ENCODE measurements around the gene AGXT.

AGXT gene

DNA sequence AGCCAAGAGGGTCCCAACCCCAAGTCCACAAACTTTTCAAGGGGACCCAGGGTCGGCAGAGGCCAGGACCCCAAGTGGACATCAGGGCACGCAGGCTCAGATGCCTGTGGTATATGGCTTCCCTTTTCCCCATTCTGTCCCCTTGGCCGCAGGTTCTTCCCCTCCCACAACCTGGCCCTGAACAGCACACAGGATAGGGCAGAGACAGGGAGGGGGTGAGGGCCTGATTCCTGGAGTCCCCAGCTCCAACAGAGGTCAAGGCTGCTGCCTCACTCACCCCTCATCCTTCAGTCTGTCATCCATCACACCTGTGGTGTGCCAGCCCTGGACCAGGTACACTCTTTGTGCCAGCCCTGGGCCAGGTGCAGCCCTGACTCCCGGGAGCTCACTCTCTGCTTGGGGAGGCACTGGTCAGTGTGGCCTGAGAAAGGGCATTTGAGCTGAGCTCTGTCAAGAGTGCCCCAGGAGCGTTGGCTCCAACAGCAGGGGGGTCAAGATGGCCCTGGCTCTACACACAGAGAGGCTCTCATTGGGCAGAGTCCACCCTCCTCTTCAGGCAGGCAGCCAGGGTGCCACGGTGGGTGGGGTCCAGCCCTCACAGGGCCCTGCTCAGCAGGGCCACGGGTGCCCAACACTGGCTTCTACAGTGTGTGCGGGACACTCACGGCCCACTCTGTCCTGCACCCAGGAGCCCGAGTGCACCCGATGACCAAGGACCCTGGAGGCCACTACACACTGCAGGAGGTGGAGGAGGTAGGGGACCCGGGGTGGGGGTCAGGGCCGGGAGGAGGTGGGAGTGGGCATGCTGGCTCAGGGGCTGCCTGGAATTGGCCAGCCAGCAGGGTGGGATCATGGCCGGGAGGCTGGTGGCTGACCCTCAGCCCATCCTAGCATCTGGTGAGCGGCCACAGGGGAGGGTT lies 1.6 kb downstream of the AGXT start:
- no peak for DNase-seq

DNA sequence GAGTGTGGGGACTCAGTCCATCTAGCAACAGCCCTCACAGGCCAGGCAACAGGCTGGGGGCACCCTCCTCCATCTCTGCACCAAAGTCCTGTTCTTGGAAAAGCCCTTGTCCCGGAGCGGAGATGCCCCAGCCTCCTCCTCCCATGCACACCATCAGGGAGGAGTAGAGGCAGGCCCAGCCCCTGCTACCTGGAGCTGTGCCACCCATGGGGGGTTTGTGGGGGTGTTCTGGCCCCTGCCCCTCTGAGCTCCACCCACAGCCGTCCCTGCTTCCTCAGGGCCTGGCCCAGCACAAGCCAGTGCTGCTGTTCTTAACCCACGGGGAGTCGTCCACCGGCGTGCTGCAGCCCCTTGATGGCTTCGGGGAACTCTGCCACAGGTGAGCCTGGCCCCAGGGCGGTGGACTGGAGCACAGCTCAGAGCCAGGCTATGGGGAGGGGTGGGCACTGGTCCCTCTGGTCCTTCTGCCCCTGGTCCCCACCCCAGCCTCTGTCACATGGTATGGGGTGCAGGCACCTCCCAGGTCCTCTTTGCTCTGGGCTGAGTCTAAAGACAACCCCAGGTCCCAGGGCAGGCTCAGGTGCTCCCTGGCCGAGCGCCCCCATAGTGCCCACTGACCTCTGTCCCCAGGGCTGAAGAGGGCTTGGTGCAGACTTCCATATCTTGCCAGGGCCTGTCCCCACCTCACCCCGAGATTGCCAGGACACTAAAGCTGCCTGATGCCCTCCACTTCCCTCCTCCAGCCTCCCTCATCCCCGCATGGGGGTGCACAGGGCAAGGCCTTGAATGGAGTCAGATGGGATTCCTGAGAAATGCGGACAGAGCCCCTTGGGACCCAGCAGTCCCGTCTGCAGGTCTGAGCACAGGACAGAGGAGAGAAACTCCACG lies 2.7 kb downstream of the AGXT start:
- DNase-seq, result no peak

DNA sequence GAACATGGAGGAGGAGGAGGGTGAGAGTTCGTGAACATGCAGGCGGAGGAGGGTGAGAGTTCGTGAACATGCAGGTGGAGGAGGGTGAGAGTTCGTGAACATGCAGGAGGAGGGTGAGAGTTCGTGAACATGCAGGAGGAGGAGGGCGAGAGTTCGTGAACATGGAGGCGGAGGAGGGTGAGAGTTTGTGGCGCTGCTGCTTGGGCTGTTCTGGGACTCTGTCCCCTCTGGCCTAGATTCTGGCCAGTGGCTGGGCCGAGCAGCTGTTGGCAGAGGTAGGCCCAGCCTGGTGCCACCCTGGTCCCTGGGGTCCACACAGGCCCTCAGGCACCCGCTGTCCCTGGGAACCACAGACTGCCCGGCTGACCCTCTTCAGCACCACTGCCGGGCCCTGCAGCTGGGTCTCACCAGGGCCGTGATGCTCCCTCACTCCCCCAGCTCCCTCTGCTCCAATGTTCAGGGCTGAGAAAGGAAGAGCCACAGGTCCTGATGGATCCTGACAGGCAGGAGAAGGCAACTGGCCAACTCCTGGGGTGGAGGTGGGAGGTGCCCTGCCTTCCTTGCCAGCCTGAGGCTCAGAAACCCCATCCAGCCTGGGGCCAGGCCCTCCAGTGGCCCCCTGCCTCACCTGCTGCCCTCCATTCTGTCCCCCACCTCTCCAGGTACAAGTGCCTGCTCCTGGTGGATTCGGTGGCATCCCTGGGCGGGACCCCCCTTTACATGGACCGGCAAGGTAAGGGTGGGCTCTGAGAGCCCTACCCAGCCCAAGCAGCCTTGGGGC lies 3.9 kb downstream of the AGXT start:
- no peak for DNase-seq

DNA sequence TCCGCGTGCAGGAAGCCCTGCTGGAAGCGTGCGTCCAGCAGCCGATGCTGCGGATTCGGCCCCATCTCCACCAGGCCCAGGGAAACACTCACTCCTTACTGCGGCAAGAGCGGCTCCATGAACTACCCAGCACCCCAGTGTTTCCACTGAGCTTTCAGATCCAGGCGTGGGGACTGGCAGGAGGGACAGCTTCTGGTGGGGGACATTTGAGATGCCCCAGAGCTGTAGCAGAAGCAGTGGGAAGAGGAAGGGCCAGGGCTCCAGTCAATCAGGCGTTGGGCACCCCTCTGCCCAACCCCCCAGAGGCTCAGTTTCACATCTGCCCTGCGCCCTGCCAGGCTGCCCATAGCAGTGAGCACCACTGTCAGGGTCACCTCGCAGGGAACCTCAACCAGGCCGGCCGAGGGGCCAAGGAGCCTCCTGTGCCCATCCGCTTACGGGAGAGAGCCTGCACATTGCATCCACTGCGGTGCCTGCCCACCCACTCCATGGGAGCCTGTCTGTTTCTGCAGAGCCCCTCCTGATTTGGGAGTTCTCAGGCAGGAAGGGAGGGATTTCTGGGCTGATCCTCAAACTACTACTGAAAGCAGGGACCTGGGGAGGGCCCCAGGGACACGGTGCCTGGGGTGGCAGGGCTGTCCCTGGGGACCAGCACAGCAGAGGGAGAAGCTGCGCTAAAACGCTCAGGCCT lies 4.6 kb downstream of the AGXT start:
- no peak for DNase-seq

DNA sequence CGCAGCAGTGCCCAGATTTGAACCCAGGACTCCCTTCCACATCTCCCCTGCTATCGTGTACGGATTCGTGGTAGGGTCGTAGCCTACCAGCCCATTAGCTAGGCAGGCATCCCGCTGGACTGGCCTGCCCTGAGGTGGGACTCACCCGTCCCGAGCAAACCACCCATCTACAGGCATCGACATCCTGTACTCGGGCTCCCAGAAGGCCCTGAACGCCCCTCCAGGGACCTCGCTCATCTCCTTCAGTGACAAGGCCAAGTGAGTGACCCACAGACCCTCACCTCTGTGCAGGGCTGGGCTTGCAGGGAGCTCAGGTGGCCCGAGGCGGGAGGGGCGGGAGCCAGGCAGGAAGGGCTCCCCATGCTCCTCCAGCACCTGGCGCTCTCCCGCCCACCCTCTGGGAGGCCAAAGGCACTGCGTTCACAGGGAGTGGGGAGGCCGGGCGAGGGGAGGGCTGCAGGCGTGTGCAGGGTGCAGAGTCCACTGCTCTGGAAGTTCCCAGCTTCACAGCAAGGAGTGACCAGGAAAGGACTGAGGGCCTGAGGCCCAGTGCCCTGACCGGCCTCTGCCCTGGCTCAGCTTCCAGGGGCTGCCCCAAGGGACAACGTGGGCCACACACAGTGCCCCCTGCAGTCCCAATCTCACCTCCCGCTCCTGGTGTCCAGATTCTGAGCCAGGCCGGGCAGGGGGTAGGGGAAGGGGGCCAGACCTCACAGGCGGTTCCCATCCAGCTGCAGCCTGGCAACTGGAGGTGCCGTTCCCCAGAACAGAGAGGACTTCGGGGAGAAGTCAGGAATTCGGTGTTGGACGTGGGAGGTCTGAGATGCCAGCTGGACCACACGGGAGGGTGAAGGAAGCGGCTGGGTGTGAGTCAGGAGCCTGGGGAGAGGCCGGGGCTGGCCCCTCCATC lies 5.4 kb downstream of the AGXT start:
- no peak for DNase-seq

DNA sequence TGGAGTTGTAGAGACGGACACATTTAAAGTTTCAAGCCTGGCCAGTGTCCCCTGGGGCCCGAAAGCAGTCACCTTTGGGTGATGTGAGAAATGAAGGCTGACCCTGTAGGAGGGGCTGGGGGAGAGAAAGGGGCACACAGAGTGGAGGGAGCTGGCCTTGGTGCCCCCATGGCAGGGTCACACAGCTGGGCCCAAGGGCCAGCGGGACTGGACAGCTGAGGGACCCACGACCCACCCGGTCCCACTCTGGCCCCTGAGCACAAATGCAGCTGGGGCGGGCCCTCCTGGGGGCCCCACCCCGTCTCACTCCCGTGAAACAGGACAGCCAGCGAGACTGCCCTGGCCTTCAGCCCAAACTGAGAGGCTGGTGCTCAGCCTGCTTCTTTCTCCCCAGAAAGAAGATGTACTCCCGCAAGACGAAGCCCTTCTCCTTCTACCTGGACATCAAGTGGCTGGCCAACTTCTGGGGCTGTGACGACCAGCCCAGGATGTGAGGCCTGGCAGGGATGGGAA lies 6.1 kb downstream of the AGXT start:
- no peak for DNase-seq

DNA sequence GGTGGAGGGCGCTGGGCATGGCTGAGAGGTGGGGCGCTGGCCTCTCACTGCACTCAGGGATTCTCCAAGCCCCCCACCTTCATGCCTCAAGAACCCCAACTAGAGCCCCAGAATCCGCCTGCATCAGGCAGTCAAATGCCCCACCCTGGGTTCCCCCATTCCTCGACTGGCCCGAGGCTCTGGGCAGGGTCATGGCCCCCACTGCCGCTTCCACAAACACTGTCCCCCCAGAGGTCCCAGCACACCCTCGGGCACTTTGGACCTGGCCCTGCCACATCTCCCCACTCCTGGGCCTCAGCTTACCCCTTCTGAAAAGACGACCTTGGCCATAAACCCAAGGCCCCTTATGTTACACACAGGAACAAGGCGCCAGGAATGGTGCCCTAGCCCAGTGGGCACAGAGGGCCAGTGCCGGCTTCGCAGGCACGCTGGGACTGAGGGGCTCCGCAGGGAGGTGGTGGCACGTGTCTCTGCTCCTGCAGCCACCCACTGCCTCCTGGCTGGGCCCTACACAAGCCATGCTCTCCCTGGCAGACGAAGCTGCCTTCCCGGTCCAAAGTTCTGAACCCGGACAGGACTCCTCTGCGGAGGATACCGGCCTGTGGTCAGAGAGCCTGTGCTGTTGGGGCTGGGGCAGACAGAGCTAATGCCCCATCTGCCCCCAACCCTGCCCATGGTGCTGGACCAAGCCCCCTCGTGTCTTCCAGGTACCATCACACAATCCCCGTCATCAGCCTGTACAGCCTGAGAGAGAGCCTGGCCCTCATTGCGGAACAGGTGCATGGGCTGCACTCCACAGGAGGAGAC lies 6.8 kb downstream of the AGXT start:
- DNase-seq, result no peak

DNA sequence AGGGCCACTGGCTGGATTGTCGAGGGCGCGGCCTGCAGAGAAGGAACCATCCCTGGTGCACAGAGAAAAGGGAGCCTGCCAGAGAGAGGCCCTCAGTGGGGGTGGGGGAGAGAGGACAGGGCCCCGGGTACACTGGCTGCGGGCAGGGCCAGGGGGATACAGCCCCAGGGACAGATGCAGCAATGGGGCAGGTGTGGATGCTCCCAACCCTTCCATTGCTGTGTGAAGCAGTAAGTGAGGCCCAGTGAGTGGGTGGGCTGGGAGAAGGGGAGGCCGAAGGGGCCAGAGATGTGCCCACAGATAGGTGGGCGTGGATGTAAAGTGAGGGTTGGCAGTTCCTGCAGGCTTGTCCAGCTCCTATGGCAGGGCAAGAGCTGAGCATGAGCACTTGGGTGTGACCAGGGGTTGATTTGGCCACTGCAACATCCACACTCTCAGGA lies 7.4 kb downstream of the AGXT start:
- no peak for DNase-seq

DNA sequence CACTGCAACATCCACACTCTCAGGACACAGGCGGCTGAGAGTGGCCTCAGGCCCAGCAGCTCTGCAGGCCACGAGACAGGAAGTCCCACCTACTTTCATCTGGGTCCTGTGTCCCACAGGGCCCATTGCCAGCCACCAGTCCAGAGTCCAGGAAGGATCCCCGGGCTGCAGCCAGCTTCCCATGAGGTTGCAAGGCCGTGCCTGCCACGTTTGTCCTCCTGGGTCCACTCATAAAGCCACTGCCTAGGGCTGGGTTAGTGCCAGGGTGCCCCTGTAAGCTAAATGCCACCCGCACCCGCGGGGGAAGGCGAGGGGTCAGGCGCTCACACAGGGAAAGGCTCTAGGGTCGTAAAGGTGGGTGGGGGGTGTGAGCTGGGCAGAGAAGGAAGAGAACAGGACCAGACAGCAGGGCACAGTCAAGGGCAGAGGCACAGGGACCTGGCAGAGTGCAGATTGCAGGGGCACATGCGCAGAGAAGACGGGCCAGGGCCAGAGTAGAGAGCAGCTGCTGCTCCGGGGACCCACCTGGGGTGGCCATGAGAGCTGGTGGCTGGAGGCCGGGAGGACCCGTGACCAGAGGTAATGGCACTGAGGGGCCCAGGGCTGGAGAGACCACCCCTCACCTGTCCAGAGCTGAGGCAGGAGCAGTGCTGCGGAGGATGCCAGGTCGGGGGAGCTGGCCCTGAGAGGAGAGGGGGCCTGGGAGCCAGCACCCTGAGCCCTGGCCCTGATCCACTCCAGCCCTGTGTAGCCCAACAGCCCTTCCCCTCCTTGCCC lies 8.0 kb downstream of the AGXT start:
- DNase-seq, result no peak

DNA sequence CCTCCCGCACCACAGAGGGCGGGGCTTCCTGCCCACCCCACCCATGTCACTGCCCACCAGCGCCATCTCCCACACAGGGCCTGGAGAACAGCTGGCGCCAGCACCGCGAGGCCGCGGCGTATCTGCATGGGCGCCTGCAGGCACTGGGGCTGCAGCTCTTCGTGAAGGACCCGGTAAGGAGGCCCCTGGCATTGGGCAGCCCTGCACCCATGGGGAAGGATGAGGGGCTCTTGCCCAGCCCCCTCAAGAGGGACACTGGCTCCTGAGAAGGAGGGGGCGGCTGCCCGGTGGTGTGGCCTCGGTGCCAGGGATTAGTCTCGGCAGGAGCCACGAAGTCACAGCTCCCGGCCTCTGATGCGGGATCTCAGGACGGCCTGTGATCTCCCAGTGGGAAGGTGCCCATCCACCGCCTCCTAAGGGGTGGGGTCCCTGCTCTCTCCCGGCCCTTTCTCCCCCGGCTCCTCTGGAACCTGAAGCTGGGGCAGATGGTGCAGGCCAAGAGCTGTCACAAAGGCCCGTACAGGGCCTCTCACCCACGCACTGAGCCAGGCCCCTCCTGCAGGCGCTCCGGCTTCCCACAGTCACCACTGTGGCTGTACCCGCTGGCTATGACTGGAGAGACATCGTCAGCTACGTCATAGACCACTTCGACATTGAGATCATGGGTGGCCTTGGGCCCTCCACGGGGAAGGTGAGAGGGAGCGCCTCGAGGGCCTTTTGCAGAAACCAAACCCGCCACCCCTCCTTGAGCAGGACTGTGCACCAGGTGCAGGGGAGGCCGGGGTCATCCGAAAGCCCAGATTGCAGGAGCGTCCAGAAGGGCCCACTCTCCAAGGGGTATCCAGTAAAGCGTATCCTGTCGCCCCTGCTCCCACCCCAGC lies 9.1 kb downstream of the AGXT start:
- no peak for DNase-seq

DNA sequence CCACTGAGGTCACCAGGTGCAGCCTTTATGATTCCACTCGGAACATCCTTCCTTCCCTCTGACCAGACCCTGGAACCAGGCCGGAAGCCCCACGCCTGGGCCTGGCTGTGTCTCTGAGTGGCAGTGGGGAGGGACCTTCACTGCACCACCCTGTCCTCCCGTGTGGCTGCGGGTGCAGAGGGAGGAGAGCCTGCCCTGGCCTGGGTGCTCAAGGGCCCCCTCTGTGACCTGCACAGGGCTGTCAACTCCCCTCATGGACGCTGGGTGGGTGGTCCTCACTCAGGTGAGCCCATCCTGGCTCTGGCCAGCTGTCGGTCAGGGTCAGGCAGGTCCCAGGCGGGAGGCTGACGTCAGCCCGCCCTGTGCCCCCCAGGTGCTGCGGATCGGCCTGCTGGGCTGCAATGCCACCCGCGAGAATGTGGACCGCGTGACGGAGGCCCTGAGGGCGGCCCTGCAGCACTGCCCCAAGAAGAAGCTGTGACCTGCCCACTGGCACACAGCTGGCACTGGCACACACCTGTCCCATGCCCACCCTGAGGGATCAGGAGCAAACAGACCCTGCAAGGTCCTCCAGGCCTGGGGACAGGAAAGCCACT lies 9.8 kb downstream of the AGXT start:
- no peak for DNase-seq

DNA sequence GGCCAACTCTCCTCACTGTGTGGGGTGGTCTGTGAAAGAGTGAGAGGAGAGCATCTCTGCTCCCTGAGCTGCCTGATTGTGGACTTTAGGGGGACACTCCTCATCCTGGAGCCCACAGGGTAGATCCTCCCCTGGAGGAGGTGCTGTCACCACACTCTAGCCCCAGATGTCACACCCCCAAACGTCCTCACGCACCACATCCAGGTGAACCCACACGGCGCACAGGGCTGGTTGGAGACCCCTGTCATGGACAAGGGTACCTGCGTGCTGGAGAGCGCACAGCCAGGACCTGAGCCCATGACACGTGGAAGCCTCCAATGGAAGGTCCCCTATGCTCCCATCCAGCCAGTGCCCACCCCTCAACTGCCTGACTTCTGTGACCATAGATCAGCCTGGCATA lies 10.5 kb downstream of the AGXT start:
- DNase-seq, result no peak

DNA sequence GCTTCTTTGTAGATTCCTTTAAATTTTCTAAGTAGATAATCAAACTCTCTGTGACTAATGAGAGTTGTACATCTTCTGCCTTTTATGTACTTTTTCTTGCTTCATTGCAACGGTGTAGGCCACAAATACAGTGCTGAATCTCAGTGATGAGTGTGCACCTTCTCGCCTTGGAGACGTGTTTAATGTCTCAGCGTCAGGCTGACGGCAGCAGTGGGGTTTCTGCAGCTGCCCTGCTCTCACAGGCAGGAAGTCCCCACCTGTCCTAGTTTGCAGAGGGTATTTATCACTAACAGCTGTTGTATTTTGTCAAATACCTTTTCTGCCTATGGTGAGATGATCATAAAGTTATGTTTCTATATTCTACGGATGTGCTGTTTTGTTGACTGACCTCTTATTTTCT lies 13.3 kb downstream of the AGXT start:
- no peak for DNase-seq

DNA sequence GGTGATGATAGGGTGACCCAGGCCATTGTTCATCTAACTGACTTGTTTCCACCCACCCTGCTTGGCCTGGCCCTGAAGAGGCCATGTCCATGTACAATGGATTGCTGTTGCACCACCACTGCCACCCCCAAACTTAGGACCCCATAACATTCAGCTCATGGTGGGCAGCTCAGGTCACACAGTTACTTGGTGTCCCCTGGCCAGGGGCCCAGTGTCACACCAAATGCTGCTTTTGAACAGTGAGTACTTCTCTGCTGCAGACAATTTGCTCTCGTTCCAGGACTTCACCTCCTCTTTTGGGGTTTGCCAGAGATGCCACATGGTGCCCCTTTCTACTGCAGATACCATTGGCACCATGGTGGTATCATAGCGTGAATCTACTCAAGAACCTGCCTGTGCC lies 15.6 kb downstream of the AGXT start:
- no peak for DNase-seq

DNA sequence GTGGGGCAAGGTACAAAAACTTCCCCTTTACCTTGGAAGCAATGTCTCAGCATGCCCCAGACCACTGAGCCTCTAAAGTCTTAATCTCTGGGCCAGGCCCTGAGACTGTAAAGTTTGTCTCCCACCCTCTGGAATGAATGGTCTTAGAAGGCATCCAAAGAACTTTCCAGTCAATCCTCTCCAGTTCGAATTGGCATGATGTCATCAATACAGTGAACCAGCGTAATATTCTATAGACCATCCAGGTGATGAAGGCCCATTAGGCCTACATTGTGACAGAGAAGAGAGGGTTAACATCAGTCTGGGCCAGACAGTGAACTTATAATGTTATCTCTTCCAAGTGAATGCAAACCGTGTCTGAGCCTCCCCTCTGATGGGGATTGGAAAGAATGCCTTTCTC lies 16.1 kb downstream of the AGXT start:
- no peak for DNase-seq

DNA sequence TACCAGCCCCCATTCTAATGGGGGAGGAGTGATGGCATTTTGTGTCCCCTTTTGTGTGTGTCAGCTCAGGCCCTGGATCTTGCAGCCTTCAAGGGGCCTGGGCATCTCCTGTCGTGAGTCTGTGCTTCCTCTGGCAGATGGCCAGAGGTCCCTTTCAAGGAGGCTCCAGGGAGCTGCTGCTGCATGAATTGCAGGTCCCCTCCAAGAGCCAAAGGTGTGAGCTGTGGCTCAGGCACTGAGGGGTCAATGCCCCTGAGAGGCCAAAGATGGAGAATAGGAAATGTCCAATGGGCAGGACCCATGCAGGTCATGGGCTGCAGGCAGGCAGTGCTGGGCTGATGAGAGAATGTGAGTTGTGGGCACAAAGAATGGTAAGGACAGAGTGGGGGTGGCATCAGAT lies 16.9 kb downstream of the AGXT start:
- no peak for DNase-seq

DNA sequence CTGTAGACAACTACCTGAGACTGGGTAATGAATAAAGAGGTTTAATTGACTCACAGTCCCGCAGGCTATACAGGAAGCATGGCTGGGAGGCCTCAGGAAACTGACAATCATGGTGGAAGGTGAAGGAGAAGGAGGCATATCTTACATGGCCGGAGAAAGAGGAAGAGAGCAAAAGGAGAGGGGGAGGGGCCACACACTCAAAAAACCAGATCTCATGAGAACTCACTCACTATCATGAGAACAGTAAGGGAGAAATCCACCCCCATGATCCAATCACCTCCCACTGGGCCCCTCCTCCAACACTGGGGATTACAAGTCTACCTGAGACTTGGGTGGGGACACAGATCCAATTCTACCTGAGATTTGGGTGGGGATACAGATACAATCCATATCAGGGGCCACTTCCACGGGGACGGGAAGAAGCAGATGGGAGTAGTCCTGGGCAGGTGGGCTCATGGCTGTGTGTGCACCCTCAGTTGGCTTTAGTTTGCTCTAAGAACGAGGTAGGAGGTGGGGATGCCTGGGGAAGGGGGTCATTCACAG lies 17.5 kb downstream of the AGXT start:
- no peak for DNase-seq

Data from cerebellar nuclear complex (tissue), 1 donor.